Measurements from ENCODE around the gene ZC2HC1B.

ZC2HC1B gene, protein sequence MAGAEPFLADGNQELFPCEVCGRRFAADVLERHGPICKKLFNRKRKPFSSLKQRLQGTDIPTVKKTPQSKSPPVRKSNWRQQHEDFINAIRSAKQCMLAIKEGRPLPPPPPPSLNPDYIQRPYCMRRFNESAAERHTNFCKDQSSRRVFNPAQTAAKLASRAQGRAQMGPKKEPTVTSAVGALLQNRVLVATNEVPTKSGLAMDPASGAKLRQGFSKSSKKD

DNA sequence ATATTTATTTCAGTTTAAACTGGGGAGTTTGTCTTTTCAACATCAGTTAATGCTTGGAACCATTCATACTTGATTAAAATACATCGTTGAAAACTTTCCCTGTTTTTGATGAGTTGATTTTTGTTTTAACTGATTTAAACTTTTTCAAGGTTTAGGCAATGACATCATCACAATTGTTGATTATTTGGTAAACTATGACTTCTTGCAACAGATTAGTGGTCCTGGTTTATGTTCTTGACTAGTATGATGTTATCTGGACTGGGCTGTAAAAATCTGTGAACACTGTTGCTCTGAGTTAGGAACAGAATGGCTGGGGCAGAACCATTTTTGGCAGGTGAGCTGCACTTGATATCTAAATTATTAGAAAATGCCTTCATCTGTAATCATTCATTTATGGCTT is at the start of gene ZC2HC1B:
Gene ZC2HC1B, plus strand, starts transcription at position 241 of the 400 bp plus-strand sequence. Its CDS starts 66 bp downstream, at position 307.
- H3K9ac ChIP-seq (ENCODE audit: low read depth, low read length) = no peak within 1 kb of the TSS
- peaks cover 63% of the 10 kb centered on the region for H3K36me3 ChIP-seq (ENCODE audit: control insufficient read depth, insufficient read depth, low read length)
- no peaks in the 10 kb centered on the region for H3K27me3 ChIP-seq (ENCODE audit: control insufficient read depth, insufficient read depth, low read length)

DNA sequence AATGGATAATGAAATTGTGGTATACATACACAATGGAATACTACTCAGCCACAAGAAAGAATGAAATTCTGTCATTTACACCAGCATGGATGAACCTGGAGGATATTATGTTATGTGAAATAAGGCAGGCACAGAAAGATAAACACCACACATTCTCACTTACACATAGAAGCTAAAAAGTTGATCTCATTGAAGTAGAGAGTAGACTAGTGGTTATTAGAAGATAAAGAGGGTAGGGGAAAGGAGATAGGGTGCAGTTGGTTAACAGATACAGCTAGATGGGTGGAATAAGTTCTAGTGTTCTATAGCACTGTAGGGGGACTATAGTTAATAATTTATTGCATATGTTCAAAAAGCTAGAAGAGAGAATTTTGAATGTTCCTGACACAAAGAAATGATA is 46.7 kb upstream of the ZC2HC1B start:
- no peak overlapping the region for H3K27ac ChIP-seq (ENCODE audit: low read depth, low read length)
- H3K9me3 ChIP-seq (ENCODE audit: control insufficient read depth, insufficient read depth, low read length) = no peaks in the 10 kb centered on the region
- peaks cover 4% of the 10 kb centered on the region for H3K4me1 ChIP-seq (ENCODE audit: control insufficient read depth, insufficient read depth, low read length)
- H3K27me3 ChIP-seq (ENCODE audit: control insufficient read depth, insufficient read depth, low read length) = no peaks in the 10 kb centered on the region
- no peak overlapping the region for H3K9ac ChIP-seq (ENCODE audit: low read depth, low read length)
- peaks cover 6% of the 10 kb centered on the region for H3K36me3 ChIP-seq (ENCODE audit: control insufficient read depth, insufficient read depth, low read length)
- no peak overlapping the region for H3K4me3 ChIP-seq (ENCODE audit: low read depth, low read length)

More for the DNA sequence above, at the start of gene ZC2HC1B:
- Histone ChIP-seq H3K27ac (ENCODE audit: low read depth, low read length) (no peak within 1 kb of the TSS), H3K4me3 (ENCODE audit: low read depth, low read length) (no peak within 1 kb of the TSS), H3K4me1 (ENCODE audit: control insufficient read depth, insufficient read depth, low read length) (peaks cover 9% of the 10 kb centered on the region), H3K9me3 (ENCODE audit: control insufficient read depth, insufficient read depth, low read length) (no peaks in the 10 kb centered on the region)

DNA sequence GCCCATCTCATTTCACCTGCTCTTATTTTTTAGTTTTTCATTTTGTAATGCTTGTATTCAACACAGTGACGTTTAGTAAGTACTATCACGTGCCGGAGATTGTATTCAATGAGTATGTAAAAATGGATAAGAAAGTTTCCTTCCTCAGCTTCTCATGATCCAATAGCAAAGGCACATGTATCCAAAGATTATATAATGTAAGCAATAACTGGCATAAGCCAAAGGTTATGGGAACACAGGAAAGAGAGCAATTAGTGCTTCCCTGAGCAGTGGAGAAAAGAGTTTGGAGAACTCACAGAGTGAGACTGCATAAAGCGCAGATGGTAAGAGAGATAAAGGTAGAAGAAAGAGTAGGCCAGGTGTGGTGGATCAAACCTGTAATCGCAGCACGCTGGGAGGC is 42.9 kb upstream of the ZC2HC1B start:
- no peaks in the 10 kb centered on the region for H3K27me3 ChIP-seq (ENCODE audit: control insufficient read depth, insufficient read depth, low read length)
- no peak overlapping the region for H3K27ac ChIP-seq (ENCODE audit: low read depth, low read length)
- peaks cover 10% of the 10 kb centered on the region for H3K4me1 ChIP-seq (ENCODE audit: control insufficient read depth, insufficient read depth, low read length)
- no peak overlapping the region for H3K4me3 ChIP-seq (ENCODE audit: low read depth, low read length)
- no peaks in the 10 kb centered on the region for H3K9me3 ChIP-seq (ENCODE audit: control insufficient read depth, insufficient read depth, low read length)
- H3K36me3 ChIP-seq (ENCODE audit: control insufficient read depth, insufficient read depth, low read length) = peaks cover 26% of the 10 kb centered on the region
- H3K9ac ChIP-seq (ENCODE audit: low read depth, low read length) = no peak overlapping the region

DNA sequence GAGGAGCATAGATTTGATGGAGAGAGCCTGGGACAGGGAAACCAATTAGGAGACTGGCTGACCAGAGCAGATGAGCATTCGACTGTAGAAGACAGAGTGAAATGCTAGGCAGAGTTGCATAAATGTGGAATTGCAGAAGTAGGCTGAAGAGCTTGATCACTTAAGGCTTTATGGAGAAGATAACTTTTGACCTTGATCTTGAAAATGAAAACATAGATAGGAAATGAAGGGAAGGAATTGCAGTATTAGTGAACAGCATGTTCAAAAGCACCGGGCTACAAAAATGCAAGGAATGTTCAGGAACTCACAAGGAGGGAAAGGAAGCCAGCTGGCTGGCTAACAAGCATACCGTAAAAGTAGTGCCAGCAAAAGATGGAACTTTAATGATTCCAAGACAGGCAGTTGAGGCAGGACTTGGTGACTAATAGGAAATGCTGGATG is 41.7 kb upstream of the ZC2HC1B start:
- no peak overlapping the region for H3K27ac ChIP-seq (ENCODE audit: low read depth, low read length)

DNA sequence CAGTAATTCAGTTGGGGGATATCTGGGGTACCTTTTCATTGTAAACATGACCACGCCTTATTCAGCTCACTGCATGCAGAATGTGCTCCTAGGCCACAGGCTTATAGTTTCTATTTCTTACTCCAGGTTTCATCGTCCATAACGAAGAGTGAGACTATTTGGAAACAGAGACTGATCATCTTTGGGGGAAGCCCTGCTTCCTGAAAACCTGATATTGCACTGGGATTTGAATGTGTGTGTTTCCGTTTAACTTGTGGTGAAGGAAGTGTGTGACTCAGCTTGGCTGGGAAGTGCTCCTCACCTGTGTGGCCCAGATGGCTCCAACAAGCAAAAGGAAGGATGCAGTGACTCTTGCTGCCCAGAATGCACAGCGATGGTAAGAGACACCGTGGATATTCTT is 40.7 kb upstream of the ZC2HC1B start:
- Histone ChIP-seq H3K4me3 (ENCODE audit: low read depth, low read length) (no peak overlapping the region), H3K9me3 (ENCODE audit: control insufficient read depth, insufficient read depth, low read length) (no peaks in the 10 kb centered on the region), H3K27ac (ENCODE audit: low read depth, low read length) (no peak overlapping the region), H3K9ac (ENCODE audit: low read depth, low read length) (no peak overlapping the region), H3K27me3 (ENCODE audit: control insufficient read depth, insufficient read depth, low read length) (no peaks in the 10 kb centered on the region), H3K36me3 (ENCODE audit: control insufficient read depth, insufficient read depth, low read length) (peaks cover 32% of the 10 kb centered on the region), H3K4me1 (ENCODE audit: control insufficient read depth, insufficient read depth, low read length) (peaks cover 10% of the 10 kb centered on the region)

More for the DNA sequence above, 41.7 kb upstream of the ZC2HC1B start:
- no peaks in the 10 kb centered on the region for H3K9me3 ChIP-seq (ENCODE audit: control insufficient read depth, insufficient read depth, low read length)
- H3K36me3 ChIP-seq (ENCODE audit: control insufficient read depth, insufficient read depth, low read length) = peaks cover 32% of the 10 kb centered on the region
- peaks cover 10% of the 10 kb centered on the region for H3K4me1 ChIP-seq (ENCODE audit: control insufficient read depth, insufficient read depth, low read length)
- H3K9ac ChIP-seq (ENCODE audit: low read depth, low read length) = no peak overlapping the region
- H3K27me3 ChIP-seq (ENCODE audit: control insufficient read depth, insufficient read depth, low read length) = no peaks in the 10 kb centered on the region
- no peak overlapping the region for H3K4me3 ChIP-seq (ENCODE audit: low read depth, low read length)

DNA sequence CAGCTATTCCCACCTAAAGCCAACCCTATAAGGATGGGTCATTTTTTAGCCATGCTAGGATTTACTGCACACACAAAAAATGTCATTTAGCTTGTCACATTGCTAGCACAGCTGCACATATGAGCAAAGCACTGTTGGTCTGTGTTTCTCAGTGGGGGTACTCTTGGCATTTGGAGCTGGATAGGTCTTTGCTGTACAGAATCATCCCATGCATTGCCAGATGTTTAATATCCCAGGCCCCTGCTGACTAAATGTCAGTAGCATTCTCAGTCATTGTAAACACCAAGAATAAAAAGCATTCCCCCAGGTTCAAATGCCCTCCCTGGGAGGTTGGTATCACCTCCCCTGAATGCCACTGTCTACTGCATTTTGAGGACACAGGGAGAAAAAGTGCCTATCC is 35.7 kb upstream of the ZC2HC1B start:
- Histone ChIP-seq H3K36me3 (ENCODE audit: control insufficient read depth, insufficient read depth, low read length) (peaks cover 41% of the 10 kb centered on the region), H3K4me1 (ENCODE audit: control insufficient read depth, insufficient read depth, low read length) (no peaks in the 10 kb centered on the region), H3K4me3 (ENCODE audit: low read depth, low read length) (no peak overlapping the region), H3K27me3 (ENCODE audit: control insufficient read depth, insufficient read depth, low read length) (no peaks in the 10 kb centered on the region), H3K9ac (ENCODE audit: low read depth, low read length) (no peak overlapping the region), H3K9me3 (ENCODE audit: control insufficient read depth, insufficient read depth, low read length) (no peaks in the 10 kb centered on the region), H3K27ac (ENCODE audit: low read depth, low read length) (no peak overlapping the region)

DNA sequence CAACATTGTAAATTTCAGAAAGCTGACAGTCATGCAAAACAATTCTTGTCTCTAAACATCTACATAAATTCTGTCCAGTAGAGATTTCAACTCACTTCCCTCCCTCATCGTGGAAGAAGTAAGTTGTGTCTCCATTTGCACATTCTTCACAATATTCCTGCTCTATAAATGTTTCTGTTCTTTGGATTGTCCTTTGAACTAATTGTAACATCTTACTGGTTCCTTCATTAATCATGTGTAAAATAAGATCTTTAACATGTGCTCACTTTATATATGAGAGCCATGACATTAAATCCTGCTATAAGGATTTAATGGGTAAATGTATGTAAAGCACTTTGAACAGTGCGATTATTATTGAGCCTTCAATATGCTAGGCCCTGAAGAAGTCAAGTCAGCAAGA is 28.1 kb upstream of the ZC2HC1B start:
- H3K27me3 ChIP-seq (ENCODE audit: control insufficient read depth, insufficient read depth, low read length) = no peaks in the 10 kb centered on the region
- H3K9ac ChIP-seq (ENCODE audit: low read depth, low read length) = no peak overlapping the region
- no peaks in the 10 kb centered on the region for H3K36me3 ChIP-seq (ENCODE audit: control insufficient read depth, insufficient read depth, low read length)
- no peak overlapping the region for H3K4me3 ChIP-seq (ENCODE audit: low read depth, low read length)
- H3K27ac ChIP-seq (ENCODE audit: low read depth, low read length) = no peak overlapping the region
- no peaks in the 10 kb centered on the region for H3K4me1 ChIP-seq (ENCODE audit: control insufficient read depth, insufficient read depth, low read length)
- no peaks in the 10 kb centered on the region for H3K9me3 ChIP-seq (ENCODE audit: control insufficient read depth, insufficient read depth, low read length)

DNA sequence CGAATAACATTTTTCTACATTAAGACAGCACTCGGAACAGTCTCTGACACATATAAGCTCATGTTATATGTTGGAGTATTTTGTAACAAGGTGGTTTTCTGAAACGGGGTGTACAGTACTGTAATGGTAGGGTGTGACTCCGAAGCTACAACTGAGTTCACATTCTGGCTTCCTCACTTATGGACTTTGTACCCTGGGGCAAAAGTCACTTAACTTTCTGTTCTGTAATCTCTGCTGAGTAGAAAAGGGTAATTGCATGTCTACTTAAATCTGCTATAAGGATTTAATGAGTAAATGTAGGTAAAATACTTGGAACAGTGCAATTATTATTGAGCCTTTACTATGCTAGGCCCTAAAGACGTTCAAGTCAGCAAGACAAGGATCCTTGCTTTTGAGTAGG is 25.9 kb upstream of the ZC2HC1B start:
- Histone ChIP-seq H3K36me3 (ENCODE audit: control insufficient read depth, insufficient read depth, low read length) (no peaks in the 10 kb centered on the region), H3K27ac (ENCODE audit: low read depth, low read length) (no peak overlapping the region), H3K4me1 (ENCODE audit: control insufficient read depth, insufficient read depth, low read length) (no peaks in the 10 kb centered on the region), H3K4me3 (ENCODE audit: low read depth, low read length) (no peak overlapping the region), H3K27me3 (ENCODE audit: control insufficient read depth, insufficient read depth, low read length) (no peaks in the 10 kb centered on the region), H3K9ac (ENCODE audit: low read depth, low read length) (no peak overlapping the region), H3K9me3 (ENCODE audit: control insufficient read depth, insufficient read depth, low read length) (no peaks in the 10 kb centered on the region)

DNA sequence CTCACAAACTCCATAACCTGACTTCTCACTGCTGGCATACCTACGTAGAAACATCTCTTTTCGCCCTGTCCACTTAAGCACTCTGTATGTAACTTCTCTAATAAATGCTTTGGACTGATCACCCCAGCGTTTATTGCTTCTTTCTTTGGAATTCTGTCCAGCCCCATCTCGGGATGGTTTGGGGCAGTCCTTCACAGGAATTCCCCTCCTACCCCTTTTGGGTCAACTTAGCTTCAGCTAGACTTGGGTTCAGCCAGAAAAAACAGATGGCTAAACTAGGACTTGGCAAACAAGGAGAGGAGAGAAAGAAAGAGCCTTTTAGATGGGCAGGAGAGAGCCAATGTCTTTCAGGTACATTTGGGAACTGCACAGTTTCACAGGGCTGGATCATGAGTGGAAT is 25.1 kb upstream of the ZC2HC1B start:
- no peak overlapping the region for H3K4me3 ChIP-seq (ENCODE audit: low read depth, low read length)
- no peak overlapping the region for H3K27ac ChIP-seq (ENCODE audit: low read depth, low read length)
- no peaks in the 10 kb centered on the region for H3K9me3 ChIP-seq (ENCODE audit: control insufficient read depth, insufficient read depth, low read length)
- H3K4me1 ChIP-seq (ENCODE audit: control insufficient read depth, insufficient read depth, low read length) = no peaks in the 10 kb centered on the region
- H3K27me3 ChIP-seq (ENCODE audit: control insufficient read depth, insufficient read depth, low read length) = no peaks in the 10 kb centered on the region
- H3K9ac ChIP-seq (ENCODE audit: low read depth, low read length) = no peak overlapping the region
- peaks cover under 1% of the 10 kb centered on the region for H3K36me3 ChIP-seq (ENCODE audit: control insufficient read depth, insufficient read depth, low read length)

DNA sequence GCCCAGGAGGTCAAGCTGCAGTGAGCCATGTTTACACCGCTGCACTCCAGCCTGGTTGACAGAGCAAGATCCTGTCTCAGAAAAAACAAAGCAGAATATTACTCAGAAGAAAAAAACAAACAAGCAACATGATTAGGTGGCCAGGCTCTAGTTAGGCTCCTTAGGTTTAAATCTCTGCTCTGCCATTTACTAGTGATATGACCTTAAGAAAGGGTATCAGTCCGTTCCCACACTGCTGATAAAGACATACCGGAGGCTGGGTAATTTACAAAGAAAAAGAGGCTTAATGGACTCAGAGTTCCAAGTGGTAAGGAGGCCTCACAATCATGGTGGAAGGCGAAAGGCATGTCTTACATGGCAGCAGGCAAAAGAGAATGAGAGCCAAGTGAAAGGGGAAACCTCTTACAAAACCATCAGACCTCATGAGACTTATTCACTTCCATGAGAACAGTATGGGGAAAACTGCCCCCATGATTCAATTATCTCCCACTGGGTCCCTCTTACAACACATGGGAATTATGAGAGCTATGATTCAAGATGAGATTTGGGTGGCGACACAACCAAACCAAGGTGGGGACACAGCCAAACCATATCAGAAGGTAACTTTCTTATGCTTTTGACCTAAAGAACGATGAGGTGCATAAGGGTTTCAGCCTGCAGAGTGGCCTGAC is 23.5 kb upstream of the ZC2HC1B start:
- Histone ChIP-seq H3K36me3 (ENCODE audit: control insufficient read depth, insufficient read depth, low read length) (peaks cover 15% of the 10 kb centered on the region), H3K27me3 (ENCODE audit: control insufficient read depth, insufficient read depth, low read length) (no peaks in the 10 kb centered on the region), H3K27ac (ENCODE audit: low read depth, low read length) (no peak overlapping the region), H3K9ac (ENCODE audit: low read depth, low read length) (no peak overlapping the region), H3K4me1 (ENCODE audit: control insufficient read depth, insufficient read depth, low read length) (no peaks in the 10 kb centered on the region), H3K4me3 (ENCODE audit: low read depth, low read length) (no peak overlapping the region), H3K9me3 (ENCODE audit: control insufficient read depth, insufficient read depth, low read length) (no peaks in the 10 kb centered on the region)

DNA sequence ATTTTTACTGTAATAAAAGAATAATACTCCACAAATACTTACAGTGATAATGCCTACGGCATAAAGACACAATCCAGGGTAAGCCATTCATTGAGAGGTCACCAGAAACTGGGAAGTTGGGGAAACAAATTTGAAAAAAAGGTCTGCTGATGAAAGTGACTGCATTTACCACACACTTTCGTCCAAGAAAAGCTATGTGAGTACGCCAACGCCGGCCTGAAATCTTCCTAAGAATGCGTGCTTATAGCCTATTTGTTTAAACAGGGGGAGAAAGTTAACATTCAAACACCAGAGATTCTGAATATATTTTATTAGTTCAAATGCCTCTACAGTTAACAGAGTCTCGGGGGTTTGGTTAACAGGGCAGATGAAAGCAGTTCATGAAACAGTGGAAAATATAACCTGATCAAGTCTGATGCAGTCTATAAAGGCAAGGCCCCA is 21.8 kb upstream of the ZC2HC1B start:
- Histone ChIP-seq H3K36me3 (ENCODE audit: control insufficient read depth, insufficient read depth, low read length) (peaks cover 33% of the 10 kb centered on the region), H3K4me3 (ENCODE audit: low read depth, low read length) (peak overlapping the region; percentile 95), H3K27me3 (ENCODE audit: control insufficient read depth, insufficient read depth, low read length) (no peaks in the 10 kb centered on the region), H3K9ac (ENCODE audit: low read depth, low read length) (peak overlapping the region; percentile 94), H3K27ac (ENCODE audit: low read depth, low read length) (peak overlapping the region; percentile 92), H3K9me3 (ENCODE audit: control insufficient read depth, insufficient read depth, low read length) (no peaks in the 10 kb centered on the region), H3K4me1 (ENCODE audit: control insufficient read depth, insufficient read depth, low read length) (no peaks in the 10 kb centered on the region)

All from HUES48 (cell line).